Heart left ventricle (tissue), 16 donors: Measurements from ENCODE around the gene CHORDC1. TPM values are rescaled to one million over a fixed set of nuclear protein-coding genes. Genes with fewer than 3 reads are reported as not detected.
"Not testable (repeated sequence)": the region's sequence is repeated elsewhere in the genome, so short reads cannot be mapped to it uniquely, and the experiment has no call there.

Experiments
- ATAC-seq, 4 donors: fragments of 200-7000 bp; cut with Tn5 transposase; one replicate each; pipeline ENCODE4 v1.9.1; 2020 to 2022; ENCODE audit warnings: moderate library complexity in 4 of 4, mild to moderate bottlenecking in 3 of 4, moderate number of reproducible peaks in 1 of 4
- DNase-seq, 5 donors: peaks; one replicate each; pipeline ENCODE4 v3.0.0-alpha.2; 2020
- H3K27ac ChIP-seq, 12 donors: fragments of 200-600 bp; sonication (generic) in 4 of 12; one replicate each; pipeline versions ENCODE4 v1.5.0 to v1.8.0; 2016 to 2022; ENCODE audit warnings: mild to moderate bottlenecking in 2 of 12
- H3K27me3 ChIP-seq, 9 donors: fragments of 200-600 bp; sonication (generic) in 2 of 9; one replicate each; pipeline versions ENCODE4 v1.5.1 to v1.8.0; 2016 to 2022; ENCODE audit warnings: mild to moderate bottlenecking in 3 of 9
- H3K36me3 ChIP-seq, 9 donors: fragments of 200-600 bp; sonication (generic) in 2 of 9; one replicate each; pipeline versions ENCODE4 v1.5.0 to v1.8.0; 2018 to 2022; ENCODE audit warnings: mild to moderate bottlenecking in 2 of 9
- H3K4me1 ChIP-seq, 12 donors: fragments of 200-600 bp; sonication (generic) in 4 of 12; one replicate each; pipeline versions ENCODE4 v1.5.0 to v1.8.0; 2016 to 2022; ENCODE audit warnings: mild to moderate bottlenecking in 3 of 12
- H3K4me3 ChIP-seq, 12 donors: fragments of 200-600 bp; sonication (generic) in 4 of 12; one replicate each; pipeline versions ENCODE4 v1.5.0 to v1.8.0; 2017 to 2022; ENCODE audit warnings: mild to moderate bottlenecking in 9 of 12, moderate library complexity in 4 of 12
- H3K9me3 ChIP-seq, 12 donors: fragments of 200-600 bp; sonication (generic) in 4 of 12; one replicate each; pipeline versions ENCODE4 v1.5.0 to v1.8.0; 2016 to 2022; ENCODE audit warnings: mild to moderate bottlenecking in 1 of 12
- CTCF ChIP-seq, 12 donors: fragments of 200-600 bp; sonication (generic) in 4 of 12; IDR thresholded peaks; one replicate each; pipeline versions ENCODE4 v1.5.0 to v1.8.0; 2018 to 2022; ENCODE audit warnings: antibody characterized with exemption in 12 of 12, mild to moderate bottlenecking in 5 of 12
- POLR2A ChIP-seq, 2 donors: fragments of 450-650 bp; IDR thresholded peaks; one replicate each; pipeline ENCODE4 v1.6.1; 2017; ENCODE audit warnings: antibody characterized with exemption in 2 of 2, mild to moderate bottlenecking in 2 of 2, moderate library complexity in 2 of 2
- WGBS, 4 donors: extraction: QIAGEN DNeasy Blood & Tissue Kit in 2 of 4; methylation state at CpG; one replicate each; pipeline versions ENCODE4 v1.1.5 to v1.1.7; 2013 to 2018; 5-methylcytosine and 5-hydroxymethylcytosine counted together
- intact Hi-C, 10 donors: fragments of 100-400 bp; cut with DNase I; formaldehyde crosslinking; loops; one replicate each; pipeline versions ENCODE4 v1.11.1 to v1.14.2; 2022
- polyA plus RNA-seq, 2 donors: library from polyadenylated mRNA; stranded (reverse); fragments of 200-250 nt; gene quantifications; one replicate each; pipeline ENCODE4 v1.2.3, GENCODE V29; 2013
- total RNA-seq, 9 donors: library from RNA; depleted of rRNA in 2 of 9; stranded (reverse); fragments of >200 nt in 2 of 9; fragmentation: NEBNext Ultra II Directional in 3 of 9; extraction: Animal tissue kit (Norgen Biotek cat#: 25700) in 3 of 9; gene quantifications; one replicate each; pipeline versions ENCODE4 v1.1.0 to v1.2.4, GENCODE V29; 2016 to 2023
- donor health status: ischemic (EF 13 %, LVEDD 7.1; RV severe dilation, severe dysfunction).
- donor health status: healthy with polysubstance abuse.
- donor health status: DM: no; HTN: yes; CAD: no.
- donor health status: DM: no; HTN: no; CAD: no.
- donor health status: ischemic (EF 25% LVEDD 6.9; RV normal size, moderate dysfunction).
- donor health status: ischemic (EF 25% LVEDD 5.7; RV mildly dilated, moderate dysfunction).
- donor health status: healthy.
- donor health status: DM: yes; HTN: yes; CAD: no.
- donor health status: ischemic (EF 35%, LVEDD 5.7; RV mildly dilated, moderate dysfunction).
- donor health status: nonischemic (EF 11% LVEDD 7.7; RV severe dilation, severe dysfunction).
- donor health status: DM: yes; HTN: yes; CAD: no.
- donor health status: PGD.
- donor health status: ischemic (EF 29% LVEDD 5.4; RV normal size, mild dysfunction).
- donor health status: nonischemic (EF 23%, LVEDD 6.1; RV moderate dilation, normal function).

The CHORDC1 gene
- total and polyA plus RNA-seq, 11 donors = 21.7 to 55.4 (median 28.5) TPM

GRCh38 chr11:90218606-90219005 is 4.2 kb downstream of the CHORDC1 start:
- DNase-seq (peak in 4 of 5 donors; percentile 17 to 49 (median 38)), ATAC-seq (no peak)
- WGBS, 4 donors = 67 to 76% (median 73%) methylated on average over 2 of the region's 2 CpGs
- Histone ChIP-seq H3K27me3 (no peaks in the 10 kb centered on the region), H3K36me3 (peaks cover 0 to 39% (median 12%) of the 10 kb centered on the region in 9 donors), H3K4me1 (peaks cover 5 to 59% (median 28%) of the 10 kb centered on the region in 12 donors), H3K4me3 (no peak overlapping the region), H3K27ac (peak overlapping the region in 1 of 12 donors; percentile 21), H3K9me3 (no peaks in the 10 kb centered on the region)
- no peak for TF ChIP-seq CTCF (IDR thresholded peaks at IDR 0.05)
- TF ChIP-seq POLR2A (IDR thresholded peaks at IDR 0.05) = no peak
- intact Hi-C loops = no loop called here

GRCh38 chr11:90216611-90217010 is 6.2 kb downstream of the CHORDC1 start:
- Histone ChIP-seq H3K4me3 (no peak overlapping the region), H3K27ac (peak overlapping the region in 7 of 12 donors; percentile 0 to 36 (median 27)), H3K36me3 (peaks cover 0 to 59% (median 32%) of the 10 kb centered on the region in 9 donors), H3K9me3 (no peaks in the 10 kb centered on the region), H3K4me1 (peaks cover 5 to 54% (median 23%) of the 10 kb centered on the region in 12 donors), H3K27me3 (no peaks in the 10 kb centered on the region)
- ATAC-seq (peak; percentile 77 to 93 (median 80)), DNase-seq (no peak)
- intact Hi-C loops = no loop called here
- no peak for TF ChIP-seq CTCF (IDR thresholded peaks at IDR 0.05)
- TF ChIP-seq POLR2A (IDR thresholded peaks at IDR 0.05) = no peak
- WGBS, 4 donors = 54 to 63% (median 58%) methylated on average over 5 of the region's 5 CpGs

GRCh38 chr11:90213322-90213721 is 9.5 kb downstream of the CHORDC1 start:
- no peaks in the 10 kb centered on the region for H3K27me3 ChIP-seq
- H3K4me3 ChIP-seq = no peak overlapping the region
- H3K27ac ChIP-seq = no peak overlapping the region
- WGBS, 4 donors = 88 to 92% (median 89%) methylated on average over 3 of the region's 3 CpGs
- no peaks in the 10 kb centered on the region for H3K9me3 ChIP-seq
- ATAC-seq (no peak), DNase-seq (no peak)
- intact Hi-C loops = no loop called here
- TF ChIP-seq CTCF (IDR thresholded peaks at IDR 0.05) (no peak), POLR2A (IDR thresholded peaks at IDR 0.05) (no peak)
- H3K4me1 ChIP-seq = peaks cover 0 to 22% (median 11%) of the 10 kb centered on the region in 12 donors
- H3K36me3 ChIP-seq = peaks cover 0 to 92% (median 65%) of the 10 kb centered on the region in 9 donors

GRCh38 chr11:90208857-90209256 is 14.0 kb downstream of the CHORDC1 start:
- Histone ChIP-seq H3K4me1 (peaks cover 0 to 10% (median 0%) of the 10 kb centered on the region in 12 donors), H3K36me3 (peaks cover 0 to 98% (median 85%) of the 10 kb centered on the region in 9 donors), H3K27me3 (no peaks in the 10 kb centered on the region), H3K4me3 (no peak overlapping the region), H3K9me3 (no peaks in the 10 kb centered on the region), H3K27ac (no peak overlapping the region)
- no peak for TF ChIP-seq CTCF (IDR thresholded peaks at IDR 0.05)
- intact Hi-C loops = loop anchor here in 1 of 10 donors (10.0 kb wide), 1 partner anchor 236 kb away; no protein-coding TSS in a partner anchor
- ATAC-seq (no peak), DNase-seq (no peak)
- WGBS, 4 donors = 82 to 89% (median 86%) methylated on average over 2 of the region's 2 CpGs

- not testable (repeated sequence) for H3K4me3 ChIP-seq, H3K4me1 ChIP-seq, H3K27me3 ChIP-seq, DNase-seq, H3K9me3 ChIP-seq, H3K27ac ChIP-seq, ATAC-seq
- 90 to 93% (median 92%) methylated on average over 10 of the region's 10 CpGs for WGBS, 4 donors
- intact Hi-C loops = loop anchor here in 1 of 10 donors (10.0 kb wide), 1 partner anchor 237 kb away; no protein-coding TSS in a partner anchor
- peaks cover 0 to 98% (median 85%) of the 10 kb centered on the region in 9 donors for H3K36me3 ChIP-seq
These were observed 14.9 kb downstream of the CHORDC1 start for GRCh38 chr11:90207992-90208391.
